HEK293T (cell line): ENCODE data around the gene PCDH9.

Experiments used
- BHLHE40 ChIP-seq: fragments of 450-650 bp; IDR thresholded peaks from 2 replicates; pipeline ENCODE4 v1.6.1; 2016; ENCODE audit warnings: mild to moderate bottlenecking, moderate library complexity, borderline replicate concordance
- SP1 ChIP-seq: fragments of 450-650 bp; IDR thresholded peaks from 2 replicates; pipeline ENCODE4 v1.6.1; 2017
- TF ChIP-seq, protein P1 (sequence below): fragments of 450-650 bp; IDR thresholded peaks from 2 replicates; pipeline ENCODE4 v1.6.1; 2016

- TF ChIP-seq SP1, result no peak
- TF ChIP-seq, protein P1, sequence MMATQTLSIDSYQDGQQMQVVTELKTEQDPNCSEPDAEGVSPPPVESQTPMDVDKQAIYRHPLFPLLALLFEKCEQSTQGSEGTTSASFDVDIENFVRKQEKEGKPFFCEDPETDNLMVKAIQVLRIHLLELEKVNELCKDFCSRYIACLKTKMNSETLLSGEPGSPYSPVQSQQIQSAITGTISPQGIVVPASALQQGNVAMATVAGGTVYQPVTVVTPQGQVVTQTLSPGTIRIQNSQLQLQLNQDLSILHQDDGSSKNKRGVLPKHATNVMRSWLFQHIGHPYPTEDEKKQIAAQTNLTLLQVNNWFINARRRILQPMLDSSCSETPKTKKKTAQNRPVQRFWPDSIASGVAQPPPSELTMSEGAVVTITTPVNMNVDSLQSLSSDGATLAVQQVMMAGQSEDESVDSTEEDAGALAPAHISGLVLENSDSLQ, result no peak
- TF ChIP-seq BHLHE40, result no peak
Observed at GRCh38 chr13:67139551-67139950, 90.6 kb downstream of the PCDH9 start.
